Peyer's patch (tissue), 4 donors: ENCODE data around the gene RAD51B. TPM values are rescaled to one million over a fixed set of nuclear protein-coding genes. Genes with fewer than 3 reads are reported as not detected.

Experiments
- DNase-seq, 3 donors: peaks; one replicate each; pipeline ENCODE4 v3.0.0-alpha.2; 2017 to 2019
- H3K27ac ChIP-seq, 4 donors: fragments of 200-600 bp; sonication (generic); one replicate each; pipeline ENCODE4 v1.5.1; 2016 to 2019
- H3K27me3 ChIP-seq, 2 donors: fragments of 200-600 bp; sonication (generic); one replicate each; pipeline ENCODE4 v1.5.1; 2019
- H3K36me3 ChIP-seq, 3 donors: fragments of 200-600 bp; sonication (generic); one replicate each; pipeline ENCODE4 v1.5.1; 2016 to 2019
- H3K4me1 ChIP-seq, 4 donors: fragments of 200-600 bp; sonication (generic); one replicate each; pipeline ENCODE4 v1.5.1; 2016 to 2019
- H3K4me3 ChIP-seq, 4 donors: fragments of 200-600 bp; sonication (generic); 1 replicate in 3 of 4; 2 replicates in 1 of 4; pipeline ENCODE4 v1.5.1; 2016 to 2019; ENCODE audit warnings: mild to moderate bottlenecking in 1 of 4
- H3K9me3 ChIP-seq, 4 donors: fragments of 200-600 bp; sonication (generic); one replicate each; pipeline ENCODE4 v1.5.1; 2016 to 2019; ENCODE audit warnings: mild to moderate bottlenecking in 1 of 4
- POLR2A ChIP-seq, 2 donors: fragments of 450-650 bp; IDR thresholded peaks; one replicate each; pipeline ENCODE4 v1.5.1; 2017; ENCODE audit warnings: antibody characterized with exemption in 2 of 2, mild to moderate bottlenecking in 2 of 2, moderate library complexity in 2 of 2
- total RNA-seq, 4 donors: library from RNA; depleted of rRNA; stranded (reverse); fragments of >200 nt; gene quantifications; one replicate each; pipeline ENCODE4 v1.1.0, GENCODE V29; 2016
- TF ChIP-seq, protein P1 (sequence below), 6 experiments: fragments of 450-650 bp in 4 of 6; fragments of 200-600 bp in 2 of 6; sonication (generic) in 1 of 6; IDR thresholded peaks; one replicate each; pipeline ENCODE4 v1.5.1; 2017 to 2019; ENCODE audit warnings: antibody characterized with exemption in 6 of 6, mild to moderate bottlenecking in 3 of 6, moderate library complexity in 1 of 6

RAD51B gene
- total RNA-seq, 4 donors from 2014 or later = 12.6 to 103 (median 33.1) TPM

DNA sequence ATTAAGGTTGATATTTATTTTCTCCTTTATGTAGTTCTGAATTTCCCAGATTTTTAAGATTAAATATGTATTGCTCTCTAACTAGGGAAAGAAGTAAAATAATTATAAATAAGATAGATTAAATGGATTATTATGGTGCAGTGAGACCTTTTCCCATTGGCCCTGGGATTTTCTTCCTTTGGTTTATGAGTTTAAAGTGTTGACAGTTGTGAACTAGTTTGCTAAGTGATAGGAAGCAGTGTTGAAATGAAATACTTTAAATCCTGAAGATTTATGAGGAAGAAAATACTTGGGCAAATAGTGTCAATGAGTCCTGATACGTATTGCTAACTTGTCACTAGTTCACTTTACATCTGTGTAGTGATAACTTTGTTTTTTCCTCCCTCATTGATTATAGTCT lies 188.9 kb downstream of the RAD51B start:
- Histone ChIP-seq H3K27ac (no peak overlapping the region), H3K27me3 (no peaks in the 10 kb centered on the region)
- no peak for TF ChIP-seq POLR2A (IDR thresholded peaks at IDR 0.05)
- TF ChIP-seq, protein P1, sequence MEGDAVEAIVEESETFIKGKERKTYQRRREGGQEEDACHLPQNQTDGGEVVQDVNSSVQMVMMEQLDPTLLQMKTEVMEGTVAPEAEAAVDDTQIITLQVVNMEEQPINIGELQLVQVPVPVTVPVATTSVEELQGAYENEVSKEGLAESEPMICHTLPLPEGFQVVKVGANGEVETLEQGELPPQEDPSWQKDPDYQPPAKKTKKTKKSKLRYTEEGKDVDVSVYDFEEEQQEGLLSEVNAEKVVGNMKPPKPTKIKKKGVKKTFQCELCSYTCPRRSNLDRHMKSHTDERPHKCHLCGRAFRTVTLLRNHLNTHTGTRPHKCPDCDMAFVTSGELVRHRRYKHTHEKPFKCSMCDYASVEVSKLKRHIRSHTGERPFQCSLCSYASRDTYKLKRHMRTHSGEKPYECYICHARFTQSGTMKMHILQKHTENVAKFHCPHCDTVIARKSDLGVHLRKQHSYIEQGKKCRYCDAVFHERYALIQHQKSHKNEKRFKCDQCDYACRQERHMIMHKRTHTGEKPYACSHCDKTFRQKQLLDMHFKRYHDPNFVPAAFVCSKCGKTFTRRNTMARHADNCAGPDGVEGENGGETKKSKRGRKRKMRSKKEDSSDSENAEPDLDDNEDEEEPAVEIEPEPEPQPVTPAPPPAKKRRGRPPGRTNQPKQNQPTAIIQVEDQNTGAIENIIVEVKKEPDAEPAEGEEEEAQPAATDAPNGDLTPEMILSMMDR (IDR thresholded peaks at IDR 0.05) = no peak

DNA sequence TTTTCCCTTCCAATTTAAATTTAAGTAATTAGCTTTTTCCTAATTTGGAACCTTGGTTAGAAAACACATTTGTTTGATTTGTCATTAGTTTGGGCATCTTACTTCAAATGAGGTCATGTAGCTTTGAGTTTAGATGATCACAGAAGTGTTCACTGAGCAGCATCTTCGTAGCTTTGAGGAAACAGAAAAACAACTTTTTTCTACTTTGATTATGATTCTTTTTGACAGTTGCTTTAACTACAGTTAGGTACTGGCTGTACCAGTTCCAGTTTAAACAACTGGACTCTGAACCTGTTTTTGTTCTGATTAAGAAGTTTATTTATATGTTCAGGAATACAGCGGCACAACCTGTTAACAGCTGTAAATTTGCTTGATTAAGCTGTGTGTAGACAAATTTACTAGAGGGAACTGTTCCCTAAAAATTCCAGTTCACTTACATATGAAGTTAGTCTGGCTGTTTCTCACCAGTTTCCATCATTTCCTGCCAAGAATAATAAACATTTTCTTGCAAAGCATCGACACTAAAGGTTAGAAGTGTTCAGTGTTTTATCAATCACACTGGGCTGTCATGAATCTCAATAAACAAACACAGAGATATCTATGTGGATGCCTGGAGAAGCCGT lies 191.9 kb downstream of the RAD51B start:
- TF ChIP-seq, protein P1 (IDR thresholded peaks at IDR 0.05) = no peak
- TF ChIP-seq POLR2A (IDR thresholded peaks at IDR 0.05) = no peak
- H3K9me3 ChIP-seq = no peaks in the 10 kb centered on the region
- H3K27ac ChIP-seq = peak overlapping the region in 2 of 4 donors; percentile 10 to 56
- no peak for DNase-seq
- no peak overlapping the region for H3K4me3 ChIP-seq
- H3K4me1 ChIP-seq = no peaks in the 10 kb centered on the region
- no peaks in the 10 kb centered on the region for H3K27me3 ChIP-seq
- no peaks in the 10 kb centered on the region for H3K36me3 ChIP-seq

More for the DNA sequence above, 188.9 kb downstream of the RAD51B start:
- DNase-seq = no peak
- Histone ChIP-seq H3K9me3 (no peaks in the 10 kb centered on the region), H3K4me3 (no peak overlapping the region), H3K4me1 (no peaks in the 10 kb centered on the region), H3K36me3 (no peaks in the 10 kb centered on the region)

GRCh38 chr14:68012871-68013270 lies 193.3 kb downstream of the RAD51B start:
- Histone ChIP-seq H3K36me3 (no peaks in the 10 kb centered on the region), H3K27me3 (no peaks in the 10 kb centered on the region), H3K4me3 (no peak overlapping the region), H3K9me3 (no peaks in the 10 kb centered on the region), H3K4me1 (no peaks in the 10 kb centered on the region), H3K27ac (no peak overlapping the region)
- TF ChIP-seq, protein P1 (IDR thresholded peaks at IDR 0.05) = no peak
- TF ChIP-seq POLR2A (IDR thresholded peaks at IDR 0.05) = no peak
- DNase-seq = no peak

- no peak for TF ChIP-seq POLR2A (IDR thresholded peaks at IDR 0.05)
- TF ChIP-seq, protein P1 (IDR thresholded peaks at IDR 0.05) = no peak
- Histone ChIP-seq H3K27ac (no peak overlapping the region), H3K4me3 (no peak overlapping the region), H3K36me3 (no peaks in the 10 kb centered on the region), H3K9me3 (no peaks in the 10 kb centered on the region), H3K4me1 (no peaks in the 10 kb centered on the region), H3K27me3 (no peaks in the 10 kb centered on the region)
- no peak for DNase-seq
These were observed 193.7 kb downstream of the RAD51B start for GRCh38 chr14:68013326-68013725.

- H3K27me3 ChIP-seq = no peaks in the 10 kb centered on the region
- no peak for DNase-seq
- H3K36me3 ChIP-seq = no peaks in the 10 kb centered on the region
- H3K4me1 ChIP-seq = peaks cover 0 to 9% (median 0%) of the 10 kb centered on the region in 4 donors
- H3K4me3 ChIP-seq = no peak overlapping the region
- TF ChIP-seq POLR2A (IDR thresholded peaks at IDR 0.05) = no peak
- TF ChIP-seq, protein P1 (IDR thresholded peaks at IDR 0.05) = no peak
- no peak overlapping the region for H3K27ac ChIP-seq
- H3K9me3 ChIP-seq = no peaks in the 10 kb centered on the region
These were observed 195.2 kb downstream of the RAD51B start for GRCh38 chr14:68014771-68015170.
